GM04503 (cell line): ENCODE results near the gene PCDHGC3.
"Not testable (repeated sequence)": the region's sequence is repeated elsewhere in the genome, so short reads cannot be mapped to it uniquely, and the experiment has no call there.

Experiments
- DNase-seq: peaks from one replicate; pipeline ENCODE4 v3.0.0-alpha.2; 2012; ENCODE audit warnings: low read depth

The PCDHGC3 gene

GRCh38 chr5:141475625-141476131 lies at the start of gene PCDHGC3:
Gene PCDHGC3 (plus strand): TSS chr5:141475966. CDS start chr5:141476117, 151 bp downstream.
- DNase-seq = peak; percentile 79

GRCh38 chr5:141427783-141428426 lies 47.9 kb upstream of the PCDHGC3 start:
- no peak for DNase-seq

GRCh38 chr5:141430332-141431113 lies 45.2 kb upstream of the PCDHGC3 start, which contains the start of gene PCDHGA12:
Gene PCDHGA12 (plus strand): TSS chr5:141430507. CDS start chr5:141430760, 253 bp downstream.
- DNase-seq = peak; percentile 84

GRCh38 chr5:141431286-141431685 lies 44.5 kb upstream of the PCDHGC3 start:
- no peak for DNase-seq

GRCh38 chr5:141432308-141432707 lies 43.5 kb upstream of the PCDHGC3 start:
- not testable (repeated sequence) for DNase-seq

GRCh38 chr5:141432726-141433125 lies 43.0 kb upstream of the PCDHGC3 start:
- DNase-seq = not testable (repeated sequence)

GRCh38 chr5:141434006-141434405 lies 41.8 kb upstream of the PCDHGC3 start:
- no peak for DNase-seq

GRCh38 chr5:141437221-141437620 lies 38.5 kb upstream of the PCDHGC3 start:
- no peak for DNase-seq

- peak; percentile 12 for DNase-seq
These were observed 36.2 kb upstream of the PCDHGC3 start for GRCh38 chr5:141439411-141440141.

- DNase-seq = no peak
These were observed 35.4 kb upstream of the PCDHGC3 start for GRCh38 chr5:141440341-141440740.

GRCh38 chr5:141441571-141442170 lies 34.1 kb upstream of the PCDHGC3 start:
- DNase-seq = no peak

- peak; percentile 41 for DNase-seq
These were observed 10.4 kb upstream of the PCDHGC3 start for GRCh38 chr5:141465351-141465750.

- DNase-seq = peak; percentile 50
These were observed 556 bp downstream of the PCDHGC3 start for GRCh38 chr5:141476132-141476911.

- no peak for DNase-seq
These were observed 1.3 kb downstream of the PCDHGC3 start for GRCh38 chr5:141477044-141477575.

GRCh38 chr5:141477815-141478214 lies 2.0 kb downstream of the PCDHGC3 start:
- no peak for DNase-seq

GRCh38 chr5:141478321-141478945 lies 2.7 kb downstream of the PCDHGC3 start:
- DNase-seq = no peak

- DNase-seq = no peak
These were observed 4.0 kb downstream of the PCDHGC3 start for GRCh38 chr5:141479776-141480175.

GRCh38 chr5:141483902-141484301 lies 8.1 kb downstream of the PCDHGC3 start:
- no peak for DNase-seq

- DNase-seq = no peak
These were observed 8.5 kb downstream of the PCDHGC3 start for GRCh38 chr5:141484310-141484640.

GRCh38 chr5:141484641-141485311 lies 9.0 kb downstream of the PCDHGC3 start, which contains the start of gene PCDHGC4:
Gene PCDHGC4 (plus strand): TSS chr5:141485030. CDS start chr5:141485174, 144 bp downstream.
- no peak for DNase-seq
